ENCODE measurements around the gene DTX1. TPM values are rescaled to one million over a fixed set of nuclear protein-coding genes. Genes with fewer than 3 reads are reported as not detected.
"Not testable (repeated sequence)": the region's sequence is repeated elsewhere in the genome, so short reads cannot be mapped to it uniquely, and the experiment has no call there.

The DTX1 gene
- total RNA-seq, 1 donor from 2014 or later, result not detected

- intact Hi-C loops (cut with micrococcal nuclease), result loop anchor here (2.0 to 5.0 kb wide), 2 partner anchors 17 to 47 kb away; no protein-coding TSS in a partner anchor
Measured at GRCh38 chr12:113135178-113136127, 78.9 kb downstream of the DTX1 start, which contains the start of gene RASAL1. Gene RASAL1 (minus strand): TSS chr12:113135761. CDS start chr12:113135462, 299 bp downstream.

GRCh38 chr12:113136128-113136989 is 79.8 kb downstream of the DTX1 start:
- intact Hi-C loops (cut with micrococcal nuclease), result loop anchor here (2.0 to 5.0 kb wide), 2 partner anchors 16 to 46 kb away; no protein-coding TSS in a partner anchor

- intact Hi-C loops (cut with micrococcal nuclease), result loop anchor here (2.0 to 5.0 kb wide), 2 partner anchors 16 to 45 kb away; no protein-coding TSS in a partner anchor
Measured at GRCh38 chr12:113136990-113137511, 80.5 kb downstream of the DTX1 start.

DNA sequence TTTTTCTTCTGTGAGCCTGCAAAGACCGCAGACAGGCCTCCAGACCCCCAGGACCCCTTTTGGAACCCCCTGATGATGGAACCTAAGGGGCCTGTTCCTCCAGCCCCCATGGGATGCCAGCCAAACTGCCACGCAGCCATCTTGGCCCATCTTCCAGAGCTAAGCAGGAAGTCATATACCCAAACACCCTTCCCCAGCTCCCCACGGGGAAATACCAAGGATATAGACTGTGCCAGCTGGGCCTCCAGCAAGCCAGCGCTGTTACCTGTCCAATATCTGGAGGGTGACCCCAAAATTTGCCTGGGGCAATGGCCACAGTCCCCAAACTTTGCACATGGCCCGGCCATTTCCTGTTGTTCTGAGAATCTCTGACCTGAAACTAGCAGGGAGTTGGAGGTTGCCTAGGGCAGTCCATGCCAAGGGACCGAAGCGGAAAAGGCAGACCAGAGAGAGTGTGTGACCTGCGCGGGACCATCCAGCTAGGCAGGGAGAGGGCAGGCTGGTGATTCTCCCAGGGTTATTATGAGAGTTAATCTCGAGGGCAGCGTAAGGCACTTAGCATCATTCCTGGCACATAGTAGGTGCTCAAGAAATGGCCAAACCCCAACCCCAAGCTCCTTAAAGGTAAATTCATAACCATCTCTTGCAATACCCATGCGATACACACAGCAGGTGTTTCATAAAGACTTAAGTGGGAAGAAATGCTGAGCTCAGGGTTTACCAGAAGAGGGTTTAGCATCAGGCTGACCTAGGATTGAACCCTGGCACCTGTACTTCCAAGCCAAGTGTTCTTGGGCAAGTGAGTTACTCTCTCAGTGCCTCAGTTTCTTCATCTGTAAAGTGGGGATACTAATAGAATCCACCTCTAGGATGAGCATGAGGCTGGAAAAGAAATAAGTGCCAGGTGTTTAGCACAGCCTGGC is 81.6 kb downstream of the DTX1 start:
- intact Hi-C loops (cut with micrococcal nuclease), result loop anchor here (2.0 to 5.0 kb wide), 2 partner anchors 15 to 44 kb away; no protein-coding TSS in a partner anchor

DNA sequence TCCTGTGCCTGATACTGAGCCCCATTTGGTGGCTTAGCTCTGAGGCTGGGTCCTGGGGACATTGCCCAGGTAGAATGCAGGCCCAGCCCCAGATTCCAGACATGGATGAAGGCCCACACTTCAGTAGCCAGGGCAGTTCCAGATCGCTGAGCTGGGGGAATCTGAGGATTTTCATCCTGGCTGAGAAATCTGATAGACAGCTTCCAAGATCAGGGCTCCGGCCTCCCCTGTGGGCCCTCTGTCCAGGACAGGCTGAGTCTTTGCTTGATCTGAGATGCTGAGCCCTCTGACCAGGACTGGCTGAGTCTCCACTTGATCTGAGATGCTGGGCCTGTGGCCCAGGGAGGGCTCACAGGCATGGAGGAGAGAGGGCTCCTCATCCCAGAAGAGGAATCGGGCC is 82.3 kb downstream of the DTX1 start:
- intact Hi-C loops (cut with micrococcal nuclease), result loop anchor here (5.0 kb wide), 1 partner anchor 43 kb away; no protein-coding TSS in a partner anchor

DNA sequence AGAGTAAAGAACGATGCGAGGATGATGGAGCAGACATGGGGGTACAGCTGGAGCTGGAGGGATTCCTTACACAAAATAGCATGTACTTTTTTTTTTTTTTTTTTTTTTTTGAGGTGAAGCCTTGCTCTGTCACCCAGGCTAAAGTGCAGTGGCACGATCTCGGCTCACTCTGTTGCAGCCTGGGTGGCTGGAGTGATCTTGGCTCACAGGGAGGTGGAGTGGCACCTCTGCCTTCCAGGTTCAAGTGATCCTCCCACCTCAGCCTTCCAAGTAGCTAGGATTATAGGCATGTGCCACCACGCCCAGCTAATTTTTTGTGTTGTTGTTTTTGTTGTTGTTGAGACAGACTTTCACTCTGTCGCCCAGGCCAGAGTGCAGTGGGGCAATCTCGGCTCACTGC is 84.2 kb downstream of the DTX1 start:
- intact Hi-C loops (cut with micrococcal nuclease), result no loop called here

- intact Hi-C loops (cut with micrococcal nuclease), result not testable (repeated sequence)
Measured at GRCh38 chr12:113141716-113142115, 85.2 kb downstream of the DTX1 start.

DNA sequence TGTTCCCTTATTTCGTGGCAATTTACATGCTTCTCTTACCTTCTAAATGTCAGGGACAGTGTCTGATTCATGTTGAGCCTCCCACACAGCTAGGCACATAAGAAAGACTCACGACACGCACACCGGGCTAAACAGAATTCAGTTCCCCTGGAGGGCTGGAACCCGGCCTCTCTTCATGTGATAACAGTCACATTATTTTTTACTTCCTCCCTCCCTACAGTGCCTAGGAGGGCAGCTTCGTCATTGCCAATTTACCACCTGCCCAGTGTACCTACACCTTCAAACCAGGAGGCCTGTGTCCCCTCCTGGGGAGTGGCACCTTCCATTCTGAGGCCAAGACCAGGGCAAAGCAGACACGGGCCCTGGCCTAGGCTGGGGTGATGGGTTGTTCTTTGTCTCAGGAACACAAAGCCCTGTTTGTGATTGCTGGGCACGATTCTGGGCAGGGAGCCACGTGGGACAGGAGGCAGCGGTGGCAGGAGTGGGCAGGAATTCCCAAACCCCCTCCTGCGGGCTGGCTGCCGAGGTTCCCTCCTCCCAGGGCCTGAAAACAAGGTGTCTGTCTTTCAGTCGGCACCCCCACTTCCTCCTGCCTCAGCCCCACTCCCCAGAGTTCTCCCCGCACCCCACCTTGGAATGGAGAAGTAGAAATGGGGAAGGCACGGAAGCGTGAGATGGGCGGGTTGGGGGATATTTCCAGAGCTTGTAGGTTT is 85.8 kb downstream of the DTX1 start:
- intact Hi-C loops (cut with micrococcal nuclease), result no loop called here

DNA sequence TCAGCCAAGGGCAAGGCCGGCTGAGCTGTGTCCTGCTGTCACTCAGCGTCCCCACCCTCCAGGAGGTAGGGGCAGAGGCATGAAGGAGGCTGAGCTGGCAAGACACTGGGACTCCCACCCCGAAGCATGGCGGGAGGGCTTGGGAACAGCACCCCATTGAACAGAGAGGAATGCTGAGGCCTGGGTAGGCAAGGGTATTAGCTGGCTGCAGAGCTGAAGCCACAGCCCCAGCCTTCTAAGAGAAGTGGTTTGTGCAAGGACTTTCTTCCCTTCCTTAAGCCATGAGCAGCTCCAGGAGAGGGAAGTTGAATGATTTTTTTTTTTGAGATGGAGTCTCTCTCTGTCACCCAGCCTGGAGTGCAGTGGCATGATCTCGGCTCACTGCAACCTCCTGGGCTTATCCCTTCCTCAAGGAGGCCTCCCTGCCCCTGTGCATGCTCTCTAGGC is 86.4 kb downstream of the DTX1 start:
- intact Hi-C loops (cut with micrococcal nuclease), result no loop called here

DNA sequence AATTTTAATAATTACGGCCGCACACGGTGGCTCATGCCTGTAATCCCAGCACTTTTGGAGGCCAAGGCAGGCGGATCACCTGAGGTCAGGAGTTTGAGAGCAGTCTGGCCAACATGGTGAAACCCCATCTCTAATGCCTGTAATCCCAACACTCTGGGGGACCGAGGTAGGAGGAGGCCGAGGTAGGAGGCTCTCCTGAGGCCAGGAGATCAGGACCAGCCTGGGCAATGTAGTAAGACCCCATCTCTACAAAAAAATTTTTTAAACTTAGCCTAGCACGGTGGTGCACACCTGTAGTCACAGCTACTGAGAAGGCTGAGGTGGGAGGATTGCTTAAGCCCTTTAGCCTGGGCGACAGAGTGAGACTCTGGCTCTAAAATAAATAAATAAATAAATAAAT is 87.4 kb downstream of the DTX1 start:
- intact Hi-C loops (cut with micrococcal nuclease), result no loop called here

GRCh38 chr12:113144806-113145205 is 88.3 kb downstream of the DTX1 start:
- intact Hi-C loops (cut with micrococcal nuclease), result no loop called here

DNA sequence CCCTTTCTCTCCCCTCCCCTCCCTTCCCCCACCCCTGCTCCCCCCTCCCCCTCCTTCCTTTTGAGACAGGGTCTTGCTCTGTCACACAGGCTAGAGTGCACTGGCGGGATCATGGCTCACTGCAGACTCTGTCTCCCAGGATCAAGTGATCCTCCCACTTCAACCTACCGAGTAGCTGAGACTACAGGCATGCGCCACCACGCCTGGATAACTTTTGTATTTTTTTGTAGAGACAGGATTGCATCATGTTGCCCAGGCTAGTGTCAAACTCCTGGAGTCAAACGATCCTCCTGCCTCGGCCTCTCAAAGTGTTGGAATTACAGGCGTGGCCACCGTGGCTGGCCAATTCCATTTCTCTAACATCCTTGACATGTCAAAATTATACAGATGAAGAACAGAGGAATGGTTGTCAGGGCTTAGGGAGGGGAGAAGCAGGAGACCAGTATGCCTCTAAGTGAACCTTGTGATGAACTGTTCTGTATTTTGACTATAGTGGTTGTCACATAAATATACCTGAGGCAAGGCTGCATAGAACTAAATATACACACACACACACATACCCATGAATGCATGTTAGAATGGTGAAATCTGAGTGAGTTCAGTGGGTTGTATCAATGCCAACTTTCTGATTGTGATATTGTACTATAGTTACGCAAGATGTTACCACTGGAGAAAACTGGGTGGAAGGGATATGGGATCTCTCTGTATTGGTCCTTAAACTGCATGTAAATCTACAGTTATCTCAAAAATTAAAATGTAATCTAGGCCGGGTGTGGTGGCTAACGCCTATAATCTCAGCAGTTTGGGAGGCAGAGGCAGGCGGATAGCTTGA is 89.4 kb downstream of the DTX1 start:
- intact Hi-C loops (cut with micrococcal nuclease), result no loop called here

DNA sequence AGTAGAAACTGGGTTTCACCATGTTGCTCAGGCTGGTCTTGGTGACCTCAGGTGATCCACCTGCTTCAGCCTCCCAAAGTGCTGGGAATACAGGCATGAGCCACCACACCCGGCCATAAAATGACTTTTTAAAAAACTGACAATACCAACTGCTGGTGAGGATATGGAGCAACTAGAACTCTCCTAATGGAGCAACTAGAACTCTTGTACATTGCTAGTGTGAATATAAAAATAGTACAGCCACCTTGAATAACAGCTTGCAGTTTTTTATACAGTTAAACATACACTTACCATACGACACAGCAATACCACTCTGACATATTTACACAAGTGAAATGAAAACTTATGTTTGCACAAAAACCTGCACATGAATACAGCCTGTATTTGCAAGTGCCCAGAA is 90.5 kb downstream of the DTX1 start:
- intact Hi-C loops (cut with micrococcal nuclease), result no loop called here

Other genes starting within 250 kb of the DTX1 start
- gene OAS1, start 149.8 kb upstream of the DTX1 start, total RNA-seq, result 77.2 and 78.3 TPM in 2 replicates
- gene OAS3, start 118.3 kb upstream of the DTX1 start, total RNA-seq, result 114 and 117 TPM in 2 replicates
- 140 and 153 TPM in 2 replicates for gene OAS2, start 78.2 kb upstream of the DTX1 start, total RNA-seq
- 0.09 and 0.14 TPM in 2 replicates for gene RASAL1, start 79.0 kb downstream of the DTX1 start, total RNA-seq
- gene CFAP73, start 93.0 kb downstream of the DTX1 start, total RNA-seq, result 0.34 TPM in 1 of 2 replicates, not detected in the other
- gene DDX54, start 128.7 kb downstream of the DTX1 start, total RNA-seq, result 76.4 and 90.1 TPM in 2 replicates
- gene RITA1, start 129.0 kb downstream of the DTX1 start, total RNA-seq, result 22.0 and 24.8 TPM in 2 replicates
- gene TPCN1, start 164.7 kb downstream of the DTX1 start, total RNA-seq, result 34.2 and 38.4 TPM in 2 replicates

Data from T-helper 2 cell treated with Interferon-gamma antibody and Interleukin-4, amounts not matched to agents 100 ng/mL and 5 ng/mL, for 36 hours (primary cell).